ENCODE measurements around the gene ZGLP1. TPM values are rescaled to one million over a fixed set of nuclear protein-coding genes. Genes with fewer than 3 reads are reported as not detected.
A peak's percentile ranks its signal among the peaks of the same experiment; 100 is the strongest.

ZGLP1 gene
- total and polyA plus RNA-seq, 2 of the 13 experiments (the other 11 are each of a cell fraction or from before 2014, with no cell fraction given), result 2.4 to 3.0 TPM

DNA sequence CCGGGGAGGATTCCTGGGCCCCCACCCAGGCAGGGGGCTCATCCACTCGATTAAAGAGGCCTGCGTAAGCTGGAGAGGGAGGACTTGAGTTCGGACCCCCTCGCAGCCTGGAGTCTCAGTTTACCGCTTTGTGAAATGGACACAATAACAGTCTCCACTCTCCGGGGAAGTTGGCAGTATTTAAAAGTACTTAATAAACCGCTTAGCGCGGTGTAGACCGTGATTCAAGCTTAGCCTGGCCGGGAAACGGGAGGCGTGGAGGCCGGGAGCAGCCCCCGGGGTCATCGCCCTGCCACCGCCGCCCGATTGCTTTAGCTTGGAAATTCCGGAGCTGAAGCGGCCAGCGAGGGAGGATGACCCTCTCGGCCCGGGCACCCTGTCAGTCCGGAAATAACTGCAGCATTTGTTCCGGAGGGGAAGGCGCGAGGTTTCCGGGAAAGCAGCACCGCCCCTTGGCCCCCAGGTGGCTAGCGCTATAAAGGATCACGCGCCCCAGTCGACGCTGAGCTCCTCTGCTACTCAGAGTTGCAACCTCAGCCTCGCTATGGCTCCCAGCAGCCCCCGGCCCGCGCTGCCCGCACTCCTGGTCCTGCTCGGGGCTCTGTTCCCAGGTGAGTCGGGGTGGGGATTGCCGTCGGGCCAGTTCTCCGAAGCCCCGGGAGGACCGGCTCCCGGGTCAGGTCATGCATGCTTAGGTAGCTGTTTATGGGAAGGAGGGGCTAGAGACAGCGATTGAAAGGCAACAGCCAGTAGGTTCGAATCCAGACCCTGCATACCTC, 38.8 kb downstream of the ZGLP1 start, which contains the start of gene ICAM1 (continued):
- TF ChIP-seq, protein P1, sequence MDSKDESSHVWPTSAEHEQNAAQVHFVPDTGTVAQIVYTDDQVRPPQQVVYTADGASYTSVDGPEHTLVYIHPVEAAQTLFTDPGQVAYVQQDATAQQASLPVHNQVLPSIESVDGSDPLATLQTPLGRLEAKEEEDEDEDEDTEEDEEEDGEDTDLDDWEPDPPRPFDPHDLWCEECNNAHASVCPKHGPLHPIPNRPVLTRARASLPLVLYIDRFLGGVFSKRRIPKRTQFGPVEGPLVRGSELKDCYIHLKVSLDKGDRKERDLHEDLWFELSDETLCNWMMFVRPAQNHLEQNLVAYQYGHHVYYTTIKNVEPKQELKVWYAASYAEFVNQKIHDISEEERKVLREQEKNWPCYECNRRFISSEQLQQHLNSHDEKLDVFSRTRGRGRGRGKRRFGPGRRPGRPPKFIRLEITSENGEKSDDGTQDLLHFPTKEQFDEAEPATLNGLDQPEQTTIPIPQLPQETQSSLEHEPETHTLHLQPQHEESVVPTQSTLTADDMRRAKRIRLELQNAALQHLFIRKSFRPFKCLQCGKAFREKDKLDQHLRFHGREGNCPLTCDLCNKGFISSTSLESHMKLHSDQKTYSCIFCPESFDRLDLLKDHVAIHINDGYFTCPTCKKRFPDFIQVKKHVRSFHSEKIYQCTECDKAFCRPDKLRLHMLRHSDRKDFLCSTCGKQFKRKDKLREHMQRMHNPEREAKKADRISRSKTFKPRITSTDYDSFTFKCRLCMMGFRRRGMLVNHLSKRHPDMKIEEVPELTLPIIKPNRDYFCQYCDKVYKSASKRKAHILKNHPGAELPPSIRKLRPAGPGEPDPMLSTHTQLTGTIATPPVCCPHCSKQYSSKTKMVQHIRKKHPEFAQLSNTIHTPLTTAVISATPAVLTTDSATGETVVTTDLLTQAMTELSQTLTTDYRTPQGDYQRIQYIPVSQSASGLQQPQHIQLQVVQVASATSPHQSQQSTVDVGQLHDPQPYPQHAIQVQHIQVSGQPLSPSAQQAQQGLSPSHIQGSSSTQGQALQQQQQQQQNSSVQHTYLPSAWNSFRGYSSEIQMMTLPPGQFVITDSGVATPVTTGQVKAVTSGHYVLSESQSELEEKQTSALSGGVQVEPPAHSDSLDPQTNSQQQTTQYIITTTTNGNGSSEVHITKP (CRISPR knock-in tag; IDR thresholded peaks at IDR 0.05; ENCODE audit: low read depth), result peak; percentile 74; the same call in 1 of the 2 replicates
- TF ChIP-seq ZBTB1 (CRISPR knock-in tag; IDR thresholded peaks at IDR 0.05; ENCODE audit: borderline replicate concordance), result no peak
- TF ChIP-seq, protein P2, sequence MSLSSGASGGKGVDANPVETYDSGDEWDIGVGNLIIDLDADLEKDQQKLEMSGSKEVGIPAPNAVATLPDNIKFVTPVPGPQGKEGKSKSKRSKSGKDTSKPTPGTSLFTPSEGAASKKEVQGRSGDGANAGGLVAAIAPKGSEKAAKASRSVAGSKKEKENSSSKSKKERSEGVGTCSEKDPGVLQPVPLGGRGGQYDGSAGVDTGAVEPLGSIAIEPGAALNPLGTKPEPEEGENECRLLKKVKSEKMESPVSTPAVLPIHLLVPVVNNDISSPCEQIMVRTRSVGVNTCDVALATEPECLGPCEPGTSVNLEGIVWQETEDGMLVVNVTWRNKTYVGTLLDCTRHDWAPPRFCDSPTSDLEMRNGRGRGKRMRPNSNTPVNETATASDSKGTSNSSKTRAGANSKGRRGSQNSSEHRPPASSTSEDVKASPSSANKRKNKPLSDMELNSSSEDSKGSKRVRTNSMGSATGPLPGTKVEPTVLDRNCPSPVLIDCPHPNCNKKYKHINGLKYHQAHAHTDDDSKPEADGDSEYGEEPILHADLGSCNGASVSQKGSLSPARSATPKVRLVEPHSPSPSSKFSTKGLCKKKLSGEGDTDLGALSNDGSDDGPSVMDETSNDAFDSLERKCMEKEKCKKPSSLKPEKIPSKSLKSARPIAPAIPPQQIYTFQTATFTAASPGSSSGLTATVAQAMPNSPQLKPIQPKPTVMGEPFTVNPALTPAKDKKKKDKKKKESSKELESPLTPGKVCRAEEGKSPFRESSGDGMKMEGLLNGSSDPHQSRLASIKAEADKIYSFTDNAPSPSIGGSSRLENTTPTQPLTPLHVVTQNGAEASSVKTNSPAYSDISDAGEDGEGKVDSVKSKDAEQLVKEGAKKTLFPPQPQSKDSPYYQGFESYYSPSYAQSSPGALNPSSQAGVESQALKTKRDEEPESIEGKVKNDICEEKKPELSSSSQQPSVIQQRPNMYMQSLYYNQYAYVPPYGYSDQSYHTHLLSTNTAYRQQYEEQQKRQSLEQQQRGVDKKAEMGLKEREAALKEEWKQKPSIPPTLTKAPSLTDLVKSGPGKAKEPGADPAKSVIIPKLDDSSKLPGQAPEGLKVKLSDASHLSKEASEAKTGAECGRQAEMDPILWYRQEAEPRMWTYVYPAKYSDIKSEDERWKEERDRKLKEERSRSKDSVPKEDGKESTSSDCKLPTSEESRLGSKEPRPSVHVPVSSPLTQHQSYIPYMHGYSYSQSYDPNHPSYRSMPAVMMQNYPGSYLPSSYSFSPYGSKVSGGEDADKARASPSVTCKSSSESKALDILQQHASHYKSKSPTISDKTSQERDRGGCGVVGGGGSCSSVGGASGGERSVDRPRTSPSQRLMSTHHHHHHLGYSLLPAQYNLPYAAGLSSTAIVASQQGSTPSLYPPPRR (CRISPR knock-in tag; IDR thresholded peaks at IDR 0.05; ENCODE audit: borderline replicate concordance), result peak; percentile 15; the same call in 1 of the 2 replicates
- TF ChIP-seq MTF1 (CRISPR knock-in tag; IDR thresholded peaks at IDR 0.05), result no peak
- no peak for TF ChIP-seq ZZZ3 (CRISPR knock-in tag; IDR thresholded peaks at IDR 0.05; ENCODE audit: borderline replicate concordance)
- no peak for TF ChIP-seq SRSF9 (IDR thresholded peaks at IDR 0.05; ENCODE audit: borderline replicate concordance, insufficient read depth, low read depth, low read length, poor library complexity, severe bottlenecking)
- no peak for TF ChIP-seq MLLT10 (CRISPR knock-in tag; IDR thresholded peaks at IDR 0.05)
- peak; percentile 78 for TF ChIP-seq IRF2 (CRISPR knock-in tag; IDR thresholded peaks at IDR 0.05)
- TF ChIP-seq ZSCAN22 (CRISPR knock-in tag; IDR thresholded peaks at IDR 0.05), result peak; percentile 16; the same call in 1 of the 2 replicates
- no peak for TF ChIP-seq ZNF383 (CRISPR knock-in tag; IDR thresholded peaks at IDR 0.05; ENCODE audit: borderline replicate concordance)
- TF ChIP-seq ZNF776 (CRISPR knock-in tag; IDR thresholded peaks at IDR 0.05), result peak; percentile 57; the same call in 1 of the 2 replicates
- TF ChIP-seq SMARCE1 (IDR thresholded peaks at IDR 0.05; ENCODE audit: borderline replicate concordance), result no peak
- TF ChIP-seq ZNF607 (CRISPR knock-in tag; IDR thresholded peaks at IDR 0.05; ENCODE audit: borderline replicate concordance), result peak; percentile 96
- TF ChIP-seq, protein P3, sequence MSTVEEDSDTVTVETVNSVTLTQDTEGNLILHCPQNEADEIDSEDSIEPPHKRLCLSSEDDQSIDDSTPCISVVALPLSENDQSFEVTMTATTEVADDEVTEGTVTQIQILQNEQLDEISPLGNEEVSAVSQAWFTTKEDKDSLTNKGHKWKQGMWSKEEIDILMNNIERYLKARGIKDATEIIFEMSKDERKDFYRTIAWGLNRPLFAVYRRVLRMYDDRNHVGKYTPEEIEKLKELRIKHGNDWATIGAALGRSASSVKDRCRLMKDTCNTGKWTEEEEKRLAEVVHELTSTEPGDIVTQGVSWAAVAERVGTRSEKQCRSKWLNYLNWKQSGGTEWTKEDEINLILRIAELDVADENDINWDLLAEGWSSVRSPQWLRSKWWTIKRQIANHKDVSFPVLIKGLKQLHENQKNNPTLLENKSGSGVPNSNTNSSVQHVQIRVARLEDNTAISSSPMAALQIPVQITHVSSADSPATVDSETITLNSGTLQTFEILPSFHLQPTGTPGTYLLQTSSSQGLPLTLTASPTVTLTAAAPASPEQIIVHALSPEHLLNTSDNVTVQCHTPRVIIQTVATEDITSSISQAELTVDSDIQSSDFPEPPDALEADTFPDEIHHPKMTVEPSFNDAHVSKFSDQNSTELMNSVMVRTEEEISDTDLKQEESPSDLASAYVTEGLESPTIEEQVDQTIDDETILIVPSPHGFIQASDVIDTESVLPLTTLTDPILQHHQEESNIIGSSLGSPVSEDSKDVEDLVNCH (CRISPR knock-in tag; IDR thresholded peaks at IDR 0.05), result no peak
- TF ChIP-seq HIVEP1 (CRISPR knock-in tag; IDR thresholded peaks at IDR 0.05), result peak; percentile 94
- TF ChIP-seq MAFF (IDR thresholded peaks at IDR 0.05; ENCODE audit: low read depth, low read length), result no peak
- peak; percentile 17; the same call in 1 of the 2 replicates for TF ChIP-seq KDM6A (CRISPR knock-in tag; IDR thresholded peaks at IDR 0.05; ENCODE audit: low read depth)
- TF ChIP-seq CENPT (CRISPR knock-in tag; IDR thresholded peaks at IDR 0.05; ENCODE audit: low read depth), result peak; percentile 66; the same call in 1 of the 2 replicates

Data from HepG2 (cell line).